GM18519 (cell line): ENCODE data around the gene CCDC3.

Source experiments
- ATAC-seq: cut with Tn5 transposase; IDR thresholded peaks from one replicate; pipeline ENCODE4 v1.9.1; 2021; ENCODE audit warnings: mild to moderate bottlenecking, moderate library complexity; ENCODE audit not compliant: unreplicated experiment, low FRiP score

CCDC3 gene

DNA sequence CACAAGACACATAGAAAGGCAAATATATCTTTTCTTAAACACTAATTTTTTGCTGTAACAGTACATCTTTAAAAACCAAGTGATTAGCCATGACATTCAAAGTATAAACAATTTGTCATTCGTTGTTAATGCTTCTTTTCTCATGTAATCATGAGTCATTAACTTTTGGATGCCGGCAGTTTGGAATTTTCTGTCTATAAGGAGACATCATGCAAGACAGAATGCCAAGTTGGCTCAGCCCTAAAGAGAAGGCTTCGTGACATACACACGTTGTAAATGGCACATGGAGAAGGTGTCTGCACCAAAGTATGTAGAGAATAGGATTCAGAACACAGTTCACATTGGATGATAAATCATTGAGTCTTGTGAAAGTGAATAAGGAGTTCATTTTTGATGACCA, 35.9 kb downstream of the CCDC3 start:
- ATAC-seq: no peak

DNA sequence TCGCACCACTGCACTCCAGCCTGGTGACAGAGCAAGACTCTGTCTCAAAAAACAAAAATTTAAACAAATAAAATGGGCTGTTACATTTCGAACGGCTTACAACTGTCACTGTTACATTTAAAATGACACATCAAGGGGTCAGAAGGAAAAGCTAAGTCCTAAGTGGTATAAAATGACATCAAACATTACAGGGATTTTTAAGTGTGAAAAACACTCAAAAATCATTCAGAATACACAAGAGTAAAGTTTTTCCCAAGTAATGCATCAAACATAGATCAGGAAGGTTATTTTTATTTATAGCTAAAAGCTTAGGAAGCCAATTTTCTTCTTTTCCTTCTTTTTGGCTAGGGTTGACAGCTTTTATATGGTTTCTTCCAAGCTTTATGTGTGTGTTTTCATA, 39.0 kb downstream of the CCDC3 start:
- ATAC-seq: no peak

DNA sequence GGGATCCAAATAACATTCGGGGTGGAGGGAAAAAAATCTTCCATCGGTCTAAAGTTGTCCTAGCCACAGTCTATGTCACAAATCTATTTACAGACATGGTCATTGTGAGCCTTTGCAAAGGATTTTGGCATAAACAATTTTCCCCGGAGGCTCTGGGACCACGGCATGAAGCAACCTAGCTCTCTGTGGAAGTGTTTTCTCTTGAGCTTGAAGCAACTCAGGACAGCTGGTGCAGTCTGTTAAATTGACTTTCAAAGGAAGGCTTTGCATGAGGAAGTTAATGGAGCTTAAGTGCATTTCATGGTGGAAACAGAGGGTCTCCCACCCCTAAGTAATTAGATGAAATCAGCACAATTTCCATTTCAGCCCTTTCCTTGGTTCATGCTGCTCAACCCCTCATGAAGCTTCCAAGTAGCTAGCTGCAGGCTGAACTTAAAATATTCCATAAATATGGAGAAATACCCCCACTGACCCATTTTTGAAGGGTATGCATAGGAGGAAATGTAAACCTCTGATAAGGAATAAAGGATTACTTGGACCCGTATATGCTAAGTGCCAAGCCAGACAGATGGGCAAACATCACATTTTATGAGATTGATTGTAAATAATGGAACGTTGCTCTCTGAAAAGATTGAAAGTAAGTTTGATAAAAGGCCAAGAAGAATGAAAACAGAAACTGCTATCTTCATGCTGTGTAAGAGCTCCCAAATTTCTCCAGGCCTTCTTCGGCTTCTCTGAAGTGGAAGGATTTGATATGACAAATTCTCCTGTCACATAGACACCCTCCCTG, 39.9 kb downstream of the CCDC3 start:
- ATAC-seq: no peak

DNA sequence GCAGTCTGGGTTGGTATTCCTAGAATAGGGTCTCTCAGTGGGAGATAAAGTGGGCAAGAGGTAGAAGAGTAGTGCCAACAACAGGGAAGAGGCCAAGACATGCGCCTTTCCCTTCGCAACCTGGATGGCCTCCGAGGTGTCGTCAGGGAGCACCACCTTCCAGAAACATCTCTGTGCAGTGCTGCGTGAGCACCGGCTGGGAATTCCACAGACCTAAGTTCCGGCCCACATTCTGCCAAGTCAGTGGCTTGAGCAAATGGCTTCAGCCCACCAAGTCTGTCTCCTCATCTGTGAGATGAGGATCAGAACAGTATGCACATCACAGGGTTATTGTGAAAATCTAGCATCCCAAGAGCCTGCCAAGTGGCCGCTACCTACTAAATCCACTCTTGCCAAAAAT, 40.6 kb downstream of the CCDC3 start:
- no peak for ATAC-seq

DNA sequence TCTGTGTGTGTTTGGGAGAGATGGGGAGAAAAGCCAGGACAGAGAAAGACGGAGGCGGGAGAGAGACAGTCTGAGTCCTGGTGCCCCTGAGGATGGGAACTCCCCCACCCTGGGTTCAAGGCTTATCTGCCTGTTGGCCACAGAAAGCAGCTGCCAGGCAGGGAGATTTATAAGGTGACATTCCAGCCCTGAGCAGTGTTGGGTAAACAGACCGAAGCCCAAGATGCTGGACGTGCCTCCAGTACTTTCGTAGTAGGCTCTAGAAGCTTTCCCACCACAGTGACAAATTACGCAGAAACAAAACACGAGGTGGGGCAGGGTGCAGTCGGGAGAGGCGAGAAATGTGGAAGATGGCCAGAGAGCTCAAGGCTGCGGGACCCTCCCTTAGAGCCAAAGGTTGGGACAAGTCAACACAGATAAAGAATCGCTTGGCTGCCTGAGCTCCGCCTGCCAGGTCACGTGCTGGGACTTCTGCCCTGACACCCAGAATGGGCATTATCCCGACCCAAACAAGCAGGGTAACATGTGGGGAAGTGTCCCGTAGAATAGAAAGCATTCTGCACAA, 41.1 kb downstream of the CCDC3 start:
- ATAC-seq: no peak

DNA sequence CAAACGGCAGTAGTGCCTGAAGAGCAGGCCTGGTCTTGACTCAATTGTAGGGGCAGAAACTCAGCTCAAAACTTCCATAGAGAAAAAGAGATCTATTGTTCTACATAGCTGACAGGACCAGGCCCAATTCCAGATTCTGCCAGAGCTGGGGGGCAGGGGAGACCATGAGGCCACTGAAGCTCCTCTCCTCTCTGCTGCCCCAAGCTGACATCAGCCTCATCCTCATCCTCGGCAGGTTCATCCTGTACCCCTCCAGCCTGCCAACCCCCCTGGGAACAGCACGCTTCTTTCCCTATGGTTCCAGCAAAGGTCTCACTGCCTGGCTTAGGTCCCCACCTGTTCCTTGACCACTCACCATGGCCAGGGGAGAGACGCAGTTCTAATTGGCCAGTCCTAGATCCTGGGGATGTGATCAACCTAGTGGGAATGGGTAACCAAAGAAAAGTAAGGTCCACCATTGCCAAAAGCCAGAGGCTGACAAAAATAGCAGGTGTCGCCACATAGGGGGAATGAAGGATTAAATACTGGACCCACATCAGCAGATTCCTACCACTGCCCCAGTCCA, 42.9 kb downstream of the CCDC3 start:
- no peak for ATAC-seq

DNA sequence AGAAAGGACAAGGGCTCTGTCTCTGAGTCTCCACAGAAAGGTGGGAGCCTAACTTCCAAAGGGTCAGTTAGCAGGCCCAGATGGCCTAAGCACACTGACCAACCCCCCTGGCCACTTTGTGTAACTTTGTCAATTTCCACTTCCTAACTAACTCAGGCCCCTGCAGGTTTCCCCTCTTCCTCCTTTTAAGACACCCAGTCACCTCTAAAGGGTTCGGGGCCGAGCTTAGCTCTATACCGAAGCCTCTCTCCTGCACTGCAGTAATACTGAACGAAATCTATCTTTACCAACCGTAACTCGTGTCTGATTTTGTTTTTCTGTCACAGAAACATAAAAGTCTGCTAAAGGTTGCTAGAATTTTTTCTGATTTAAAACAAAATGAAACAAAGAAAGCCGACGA, 44.4 kb downstream of the CCDC3 start:
- no peak for ATAC-seq

DNA sequence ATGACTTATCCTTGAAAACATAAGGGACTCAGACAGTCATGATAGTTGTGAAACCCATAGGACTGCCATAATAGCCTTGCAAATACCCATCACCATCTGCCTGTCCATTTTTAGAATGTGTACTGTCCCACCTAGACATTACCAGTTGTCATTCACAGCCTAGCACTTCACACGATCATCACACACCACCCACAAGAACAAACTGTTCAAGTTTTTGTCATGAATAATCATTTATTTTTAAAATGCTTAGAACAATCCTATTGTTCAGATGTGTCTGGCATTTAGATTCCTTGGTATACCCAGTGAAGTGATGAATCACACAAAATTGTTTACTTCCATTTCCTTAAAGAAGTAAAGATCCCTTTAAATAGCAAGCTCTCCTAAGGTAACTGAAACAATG, 46.6 kb downstream of the CCDC3 start:
- no peak for ATAC-seq

DNA sequence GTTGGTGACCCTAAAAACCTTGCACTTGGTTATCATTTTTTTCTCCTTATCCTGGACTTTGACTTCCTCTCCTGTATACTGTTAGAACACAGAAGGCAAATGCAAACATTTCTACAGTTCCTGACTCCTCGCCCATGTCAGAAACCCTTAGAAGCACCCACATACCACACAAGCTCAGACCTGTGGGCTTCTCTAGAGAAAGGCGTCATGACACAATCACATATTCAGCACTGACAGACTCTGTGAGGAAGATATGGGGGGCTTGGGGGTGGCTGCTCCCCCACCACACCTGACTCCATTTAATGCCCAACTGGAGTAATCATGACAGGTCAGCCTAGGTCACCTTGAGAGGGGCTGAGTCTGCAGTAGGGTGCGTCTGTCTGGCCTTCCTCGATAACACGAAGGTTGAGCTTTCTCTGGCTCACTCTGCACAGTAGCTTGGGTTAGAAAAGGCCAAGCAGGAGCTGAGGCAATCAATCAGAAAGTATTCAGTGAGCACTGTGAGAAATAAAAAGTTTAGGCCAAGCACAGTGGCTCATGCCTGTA, 50.9 kb downstream of the CCDC3 start:
- ATAC-seq: no peak

DNA sequence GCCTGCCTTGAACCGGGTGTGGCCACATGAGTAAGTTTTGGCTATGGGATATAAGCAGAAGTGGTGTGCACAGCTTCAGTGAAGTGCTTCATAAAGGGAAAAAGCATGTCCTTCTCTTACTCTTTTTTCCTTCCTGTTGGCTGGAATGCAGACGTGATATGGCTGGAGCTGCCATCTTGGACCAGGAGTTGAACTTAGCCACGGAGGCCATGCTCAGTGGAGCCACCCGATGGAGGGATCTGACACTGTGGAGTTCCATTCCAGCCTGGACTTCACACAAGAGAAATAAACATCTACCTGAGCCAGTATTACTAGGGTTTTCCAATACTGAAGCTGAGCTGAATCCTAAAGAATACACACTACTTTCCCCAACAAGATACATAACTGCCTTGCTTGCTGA, 52.3 kb downstream of the CCDC3 start:
- no peak for ATAC-seq

DNA sequence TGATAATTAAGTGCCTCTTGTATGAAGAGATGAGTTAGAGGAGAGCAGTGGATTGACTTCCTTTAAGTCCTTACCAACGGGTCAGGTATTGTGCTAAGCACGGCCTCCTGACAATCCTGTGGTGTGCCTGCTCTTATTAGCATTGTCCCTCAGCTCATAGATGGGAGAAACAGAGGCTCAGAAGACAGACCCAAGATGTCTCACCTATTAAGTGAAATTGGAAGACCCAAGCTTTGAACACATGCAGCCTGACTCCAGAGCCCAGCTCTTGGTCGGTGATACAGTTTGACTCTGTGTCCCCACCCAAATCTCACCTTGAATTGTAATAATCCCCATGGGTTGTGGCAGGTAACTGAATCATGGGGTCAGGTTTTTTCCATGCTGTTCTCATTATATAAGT, 53.8 kb downstream of the CCDC3 start:
- ATAC-seq: no peak

DNA sequence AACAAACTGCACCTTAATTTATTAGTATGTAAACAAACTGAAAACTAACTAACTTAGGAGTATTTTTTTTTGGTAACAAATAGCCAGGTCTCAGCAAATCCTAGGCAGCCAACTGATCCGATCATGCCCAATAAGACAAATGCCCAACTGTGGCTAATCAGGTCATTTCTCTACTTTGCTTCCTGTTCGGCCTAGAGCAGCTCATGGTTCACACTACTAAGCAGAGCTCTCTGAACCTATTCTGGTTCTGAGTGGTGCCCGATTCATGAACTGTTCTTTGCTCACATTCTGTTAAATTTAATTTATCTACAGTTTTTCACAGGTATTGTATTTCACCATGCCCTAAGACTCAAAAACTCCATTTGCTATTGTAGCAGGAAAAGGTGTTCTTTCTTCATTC, 55.1 kb downstream of the CCDC3 start:
- no peak for ATAC-seq

DNA sequence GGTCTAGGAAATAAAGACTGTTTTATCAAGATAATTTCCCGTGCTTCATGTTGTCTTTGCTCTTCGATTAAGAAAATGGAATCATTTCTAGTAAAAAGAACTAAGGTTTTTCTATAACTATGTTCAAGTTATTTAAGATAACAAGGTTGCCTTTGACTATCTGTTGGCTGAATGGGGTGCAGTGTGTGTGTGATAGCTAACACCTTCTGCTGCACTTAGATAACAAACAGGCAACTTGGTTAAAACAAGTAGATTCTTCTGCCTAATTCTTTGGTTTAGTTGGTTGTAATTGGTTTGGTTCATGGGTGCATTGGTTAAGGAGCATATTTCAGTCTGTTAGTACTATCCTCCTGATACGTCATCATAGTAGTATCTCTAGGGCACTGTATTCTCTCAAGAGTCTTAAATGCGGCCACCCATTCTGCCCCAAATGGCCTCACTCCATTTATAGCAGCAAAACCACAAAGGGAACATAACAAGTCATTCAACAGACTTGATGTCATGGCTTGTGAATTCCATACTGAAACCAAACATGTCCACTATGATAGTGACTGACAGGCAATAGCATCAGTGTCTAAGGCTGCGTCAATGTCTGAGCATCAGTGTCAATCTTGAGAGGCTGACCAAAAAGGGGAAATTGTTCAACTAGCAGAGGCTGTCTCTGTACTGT, 55.7 kb downstream of the CCDC3 start:
- no peak for ATAC-seq

DNA sequence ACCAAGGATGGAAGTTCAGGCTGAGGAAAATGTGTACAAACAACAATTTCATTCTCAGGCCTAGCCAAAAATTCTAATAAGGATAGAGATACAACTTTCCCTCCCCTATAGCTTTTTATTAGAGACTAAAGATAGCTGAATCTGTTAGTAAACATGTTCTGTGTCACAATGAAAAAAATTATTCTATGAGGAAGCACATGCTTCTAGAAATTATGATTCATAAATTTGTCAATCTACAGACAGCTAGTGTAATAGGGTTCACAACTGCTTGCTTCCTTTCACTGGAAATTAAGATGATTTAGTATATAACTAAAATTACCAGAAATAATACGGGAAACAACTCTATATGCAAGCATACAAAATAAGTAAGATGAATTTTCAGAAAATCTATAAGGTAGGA, 56.6 kb downstream of the CCDC3 start:
- ATAC-seq: no peak

DNA sequence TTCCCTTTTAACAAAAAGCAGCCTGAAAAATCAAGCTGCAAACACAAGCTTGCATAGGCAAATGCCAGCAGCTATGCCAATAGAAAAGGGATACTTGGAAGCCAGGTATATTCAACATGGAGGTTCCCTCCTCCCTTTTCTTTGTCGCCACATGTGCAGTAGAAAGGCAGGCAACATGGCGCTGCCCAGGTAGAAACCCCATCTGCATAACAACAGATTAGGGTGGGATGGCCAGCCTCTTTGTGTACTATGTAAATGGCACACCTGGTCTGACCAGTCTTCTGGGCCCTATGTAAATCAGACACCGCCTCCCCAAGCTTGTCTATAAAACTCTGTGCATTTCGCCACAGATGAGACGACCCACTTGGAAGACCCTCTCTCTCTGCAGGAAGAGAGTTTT, 58.1 kb downstream of the CCDC3 start:
- no peak for ATAC-seq

DNA sequence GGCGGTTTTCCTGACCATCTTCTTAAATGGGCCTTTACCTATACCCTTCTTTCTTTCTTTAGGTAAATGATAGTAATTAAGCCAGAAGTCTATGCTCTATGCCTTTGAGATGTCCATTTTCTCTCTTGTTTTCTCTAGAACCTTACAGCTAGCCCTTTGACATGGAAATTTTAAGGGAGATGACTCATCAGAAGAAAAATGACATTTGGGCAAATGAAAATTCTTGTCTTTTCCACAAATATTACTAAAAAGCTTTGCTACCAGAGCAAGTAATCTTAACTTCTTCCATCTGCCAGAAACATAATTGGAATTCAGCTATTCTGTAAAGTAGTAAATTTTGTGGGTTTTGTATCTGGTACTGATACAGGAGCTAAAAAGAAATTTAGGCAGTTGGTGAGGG, 59.5 kb downstream of the CCDC3 start:
- no peak for ATAC-seq

DNA sequence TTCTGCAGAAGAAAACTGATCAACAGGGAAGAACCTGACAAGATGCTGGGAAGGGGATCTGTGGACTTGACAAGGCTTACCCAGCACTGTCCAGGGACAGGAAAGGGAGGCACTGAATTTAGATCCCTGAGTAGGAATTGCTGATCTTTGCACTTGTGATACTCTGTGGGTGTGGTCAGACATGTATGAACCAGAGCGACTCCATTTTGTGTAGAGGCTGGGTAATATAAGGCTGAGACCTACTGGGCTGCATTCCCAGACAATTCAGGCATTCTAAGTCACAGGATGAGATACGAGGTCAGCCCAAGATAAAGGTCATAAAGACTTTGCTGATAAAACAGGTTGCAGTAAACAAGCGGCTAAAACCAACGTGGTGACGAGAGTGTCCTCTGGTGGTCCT, 60.7 kb downstream of the CCDC3 start:
- ATAC-seq: no peak

DNA sequence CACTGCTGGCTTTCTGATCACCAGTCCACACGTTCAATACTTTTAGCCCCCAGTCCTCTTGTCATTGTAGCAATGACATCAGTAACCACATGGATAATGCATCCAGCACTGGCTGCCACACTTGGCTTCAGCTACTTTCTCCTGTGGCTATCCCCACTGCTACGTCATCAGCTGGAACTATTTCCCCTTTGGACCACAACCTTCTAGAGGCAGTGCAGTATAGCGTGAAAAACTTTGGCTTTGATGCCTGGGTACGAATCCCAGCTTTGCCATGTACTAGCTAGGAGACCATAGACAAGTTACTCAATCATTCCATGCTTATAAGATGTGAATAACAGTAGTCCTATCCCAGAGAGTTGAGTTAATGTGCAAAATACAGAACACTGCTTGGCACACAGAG, 63.2 kb downstream of the CCDC3 start:
- no peak for ATAC-seq

DNA sequence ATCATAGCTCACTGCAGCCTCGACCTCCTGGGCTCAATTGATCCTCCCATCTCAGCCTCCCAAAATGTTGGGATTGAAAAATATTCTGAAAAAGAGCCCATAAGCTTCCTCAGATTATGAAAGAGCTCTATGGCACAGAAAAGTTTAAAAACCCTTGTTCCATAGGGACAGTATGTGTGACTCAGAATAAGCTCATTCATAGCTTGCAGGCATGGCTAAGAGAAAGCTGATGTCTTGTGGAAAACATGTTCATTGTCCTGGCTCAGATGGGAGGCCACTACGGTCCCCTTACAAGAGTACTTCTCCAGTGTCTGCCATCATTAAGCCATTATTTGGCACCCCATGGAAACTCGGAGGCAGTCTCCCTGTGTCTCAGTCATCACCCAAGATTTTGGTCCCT, 64.0 kb downstream of the CCDC3 start:
- no peak for ATAC-seq

DNA sequence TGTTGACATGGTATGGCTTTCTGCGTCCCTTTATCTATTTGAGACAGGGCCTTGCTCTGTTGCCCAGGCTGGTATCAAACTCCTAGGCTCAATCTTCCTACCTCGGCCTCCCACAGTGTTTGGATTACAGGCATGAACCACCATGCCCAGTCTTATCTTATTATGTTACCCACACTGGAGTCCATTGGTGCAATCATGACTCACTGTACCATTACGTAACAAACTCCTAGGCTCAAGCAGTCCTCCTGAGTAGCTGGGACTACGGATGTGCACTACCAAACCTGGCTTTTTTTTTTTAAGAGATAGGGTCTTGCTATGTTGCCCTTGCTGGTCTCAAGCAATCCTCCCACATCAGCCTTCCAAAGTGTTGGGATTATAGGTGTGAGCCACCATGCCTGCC, 66.7 kb downstream of the CCDC3 start:
- no peak for ATAC-seq

DNA sequence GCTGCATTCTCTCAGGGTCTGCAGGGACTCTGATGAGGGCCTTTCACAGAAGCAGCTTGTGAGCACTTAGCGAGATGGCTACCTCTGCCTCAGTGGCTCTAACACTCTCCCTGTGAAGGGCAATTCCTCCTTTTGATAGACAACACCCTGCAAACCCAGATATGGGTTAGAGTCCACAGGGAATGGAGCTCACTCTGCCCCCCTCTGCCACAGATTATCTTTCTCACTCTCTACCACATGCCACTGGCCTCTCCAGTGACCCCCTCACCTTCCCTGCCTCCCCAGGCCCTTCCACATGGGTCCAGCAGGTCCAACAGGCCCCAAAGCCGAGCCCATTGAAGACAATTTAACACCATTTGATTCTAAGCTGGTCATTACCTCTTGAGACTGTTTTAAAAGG, 72.1 kb downstream of the CCDC3 start:
- ATAC-seq: no peak
